HEK293 (cell line): ENCODE data around the gene RNF34.

Source experiments
- CTCF ChIA-PET: fragments of 350-600 bp; formaldehyde crosslinking; extraction: SDS; loops from one replicate; lab custom pipeline; 2021; ENCODE audit warnings: antibody characterized with exemption; lab: Yijun Ruan, JAX
- POLR2A ChIA-PET: fragments of 300-600 bp; formaldehyde crosslinking; extraction: SDS; loops from one replicate; lab custom pipeline; 2020; ENCODE audit warnings: antibody characterized with exemption, inconsistent platforms; lab: Yijun Ruan, JAX
- H3K27ac ChIP-seq: fragments of 200-500 bp; sonication (Bioruptor generic); 2 replicates; pipeline ENCODE4 v1.5.1; 2014; ENCODE audit warnings: low read depth, low read length, control low read depth, inconsistent platforms; ENCODE audit errors: extremely low read depth
- H3K36me3 ChIP-seq, 2 experiments: fragments of 200-500 bp in 1 of 2; sonication (Bioruptor generic) in 1 of 2; 1 replicate in 1 of 2; 2 replicates in 1 of 2; pipeline ENCODE4 v1.5.1; 2014 to 2017; ENCODE audit warnings: inconsistent platforms in 2 of 2, low read length in 2 of 2; ENCODE audit not compliant: control insufficient read depth in 2 of 2, insufficient read depth in 1 of 2
- H3K4me1 ChIP-seq: fragments of 200-500 bp; sonication (Bioruptor generic); 2 replicates; pipeline ENCODE4 v1.5.1; 2014; ENCODE audit warnings: mild to moderate bottlenecking, low read length, inconsistent platforms; ENCODE audit not compliant: control insufficient read depth, insufficient read depth
- H3K4me3 ChIP-seq: 2 replicates; pipeline ENCODE4 v1.5.1; 2011; ENCODE audit warnings: low read depth, mild to moderate bottlenecking, control low read depth, low read length, moderate library complexity
- H3K9me3 ChIP-seq: fragments of 200-500 bp; sonication (Bioruptor generic); 2 replicates; pipeline ENCODE4 v1.5.1; 2014; ENCODE audit warnings: low read depth, low read length, inconsistent platforms; ENCODE audit not compliant: control insufficient read depth, insufficient read depth
- BCL11A ChIP-seq: fragments of 450-650 bp; formaldehyde crosslinking; IDR thresholded peaks from 2 replicates; pipeline ENCODE4 v1.5.1; 2016; ENCODE audit warnings: low read depth, missing biosample characterization, missing genetic modification characterization
- GFI1B ChIP-seq: fragments of 450-650 bp; formaldehyde crosslinking; IDR thresholded peaks from 2 replicates; pipeline ENCODE4 v1.5.1; 2016; ENCODE audit warnings: missing biosample characterization, missing genetic modification characterization
- GLIS2 ChIP-seq: fragments of 450-650 bp; formaldehyde crosslinking; IDR thresholded peaks from 2 replicates; pipeline ENCODE4 v1.5.1; 2016; ENCODE audit warnings: missing biosample characterization, missing genetic modification characterization
- SCRT2 ChIP-seq: fragments of 450-650 bp; formaldehyde crosslinking; IDR thresholded peaks from 2 replicates; pipeline ENCODE4 v1.5.1; 2016; ENCODE audit warnings: missing biosample characterization, missing genetic modification characterization
- YY2 ChIP-seq: fragments of 450-650 bp; formaldehyde crosslinking; IDR thresholded peaks from 2 replicates; pipeline ENCODE4 v1.5.1; 2016; ENCODE audit warnings: missing biosample characterization, missing genetic modification characterization
- ZBTB17 ChIP-seq: fragments of 450-650 bp; formaldehyde crosslinking; IDR thresholded peaks from 2 replicates; pipeline ENCODE4 v1.5.1; 2016; ENCODE audit warnings: missing biosample characterization, missing genetic modification characterization
- ZFP41 ChIP-seq: fragments of 450-650 bp; formaldehyde crosslinking; IDR thresholded peaks from 2 replicates; pipeline ENCODE4 v1.5.1; 2016; ENCODE audit warnings: missing biosample characterization, missing genetic modification characterization, borderline replicate concordance
- ZNF138 ChIP-seq: fragments of 450-650 bp; formaldehyde crosslinking; IDR thresholded peaks from 2 replicates; pipeline ENCODE4 v1.5.1; 2016; ENCODE audit warnings: missing biosample characterization, missing genetic modification characterization, borderline replicate concordance
- ZNF174 ChIP-seq: fragments of 450-650 bp; formaldehyde crosslinking; IDR thresholded peaks from 2 replicates; pipeline ENCODE4 v1.5.0; 2017; ENCODE audit warnings: missing biosample characterization, mild to moderate bottlenecking, missing genetic modification characterization
- ZNF2 ChIP-seq: fragments of 450-650 bp; formaldehyde crosslinking; IDR thresholded peaks from 2 replicates; pipeline ENCODE4 v1.5.1; 2016; ENCODE audit warnings: missing biosample characterization, missing genetic modification characterization
- ZNF239 ChIP-seq: fragments of 450-650 bp; formaldehyde crosslinking; IDR thresholded peaks from 2 replicates; pipeline ENCODE4 v1.5.1; 2016; ENCODE audit warnings: missing biosample characterization, missing genetic modification characterization
- ZNF311 ChIP-seq: fragments of 450-650 bp; formaldehyde crosslinking; IDR thresholded peaks from 2 replicates; pipeline ENCODE4 v1.5.1; 2017; ENCODE audit warnings: missing biosample characterization, missing genetic modification characterization, borderline replicate concordance
- ZNF37A ChIP-seq: fragments of 450-650 bp; IDR thresholded peaks from 2 replicates; pipeline ENCODE4 v1.5.1; 2018; ENCODE audit warnings: missing biosample characterization, missing genetic modification characterization
- ZNF426 ChIP-seq: fragments of 450-650 bp; formaldehyde crosslinking; IDR thresholded peaks from 2 replicates; pipeline ENCODE4 v1.5.1; 2017; ENCODE audit warnings: missing biosample characterization, missing genetic modification characterization, mild to moderate bottlenecking, inconsistent platforms, moderate library complexity
- ZNF530 ChIP-seq: fragments of 450-650 bp; formaldehyde crosslinking; IDR thresholded peaks from 2 replicates; pipeline ENCODE4 v1.5.1; 2016; ENCODE audit warnings: low read depth, missing biosample characterization, missing genetic modification characterization
- ZNF555 ChIP-seq: fragments of 450-650 bp; formaldehyde crosslinking; conservative IDR thresholded peaks from 2 replicates; pipeline ENCODE4 v1.5.1; 2017; ENCODE audit warnings: missing biosample characterization, mild to moderate bottlenecking, missing genetic modification characterization, inconsistent platforms
- ZNF596 ChIP-seq: fragments of 450-650 bp; IDR thresholded peaks from 2 replicates; pipeline ENCODE4 v1.5.0; 2018; ENCODE audit warnings: missing biosample characterization, mild to moderate bottlenecking, missing genetic modification characterization, moderate library complexity
- ZNF610 ChIP-seq: fragments of 450-650 bp; formaldehyde crosslinking; IDR thresholded peaks from 2 replicates; pipeline ENCODE4 v1.5.1; 2016; ENCODE audit warnings: missing biosample characterization, missing genetic modification characterization, borderline replicate concordance
- ZNF629 ChIP-seq: fragments of 450-650 bp; formaldehyde crosslinking; IDR thresholded peaks from 2 replicates; pipeline ENCODE4 v1.5.1; 2017; ENCODE audit warnings: missing biosample characterization, missing genetic modification characterization
- ZNF747 ChIP-seq: fragments of 450-650 bp; formaldehyde crosslinking; IDR thresholded peaks from 2 replicates; pipeline ENCODE4 v1.5.1; 2016; ENCODE audit warnings: missing biosample characterization, missing genetic modification characterization
- ZNF776 ChIP-seq: fragments of 450-650 bp; formaldehyde crosslinking; IDR thresholded peaks from 2 replicates; pipeline ENCODE4 v1.5.0; 2017; ENCODE audit warnings: missing biosample characterization, missing genetic modification characterization, borderline replicate concordance
- TF ChIP-seq, protein P1 (sequence below): fragments of 450-650 bp; formaldehyde crosslinking; IDR thresholded peaks from 2 replicates; pipeline ENCODE4 v1.5.1; 2016; ENCODE audit warnings: missing biosample characterization, missing genetic modification characterization
- TF ChIP-seq, protein P2 (sequence below): fragments of 450-650 bp; formaldehyde crosslinking; IDR thresholded peaks from 2 replicates; pipeline ENCODE4 v1.5.1; 2017; ENCODE audit warnings: missing biosample characterization, missing genetic modification characterization
- TF ChIP-seq, protein P3 (sequence below): fragments of 450-650 bp; formaldehyde crosslinking; IDR thresholded peaks from 2 replicates; pipeline ENCODE4 v1.5.1; 2016; ENCODE audit warnings: missing biosample characterization, missing genetic modification characterization

RNF34 gene

DNA sequence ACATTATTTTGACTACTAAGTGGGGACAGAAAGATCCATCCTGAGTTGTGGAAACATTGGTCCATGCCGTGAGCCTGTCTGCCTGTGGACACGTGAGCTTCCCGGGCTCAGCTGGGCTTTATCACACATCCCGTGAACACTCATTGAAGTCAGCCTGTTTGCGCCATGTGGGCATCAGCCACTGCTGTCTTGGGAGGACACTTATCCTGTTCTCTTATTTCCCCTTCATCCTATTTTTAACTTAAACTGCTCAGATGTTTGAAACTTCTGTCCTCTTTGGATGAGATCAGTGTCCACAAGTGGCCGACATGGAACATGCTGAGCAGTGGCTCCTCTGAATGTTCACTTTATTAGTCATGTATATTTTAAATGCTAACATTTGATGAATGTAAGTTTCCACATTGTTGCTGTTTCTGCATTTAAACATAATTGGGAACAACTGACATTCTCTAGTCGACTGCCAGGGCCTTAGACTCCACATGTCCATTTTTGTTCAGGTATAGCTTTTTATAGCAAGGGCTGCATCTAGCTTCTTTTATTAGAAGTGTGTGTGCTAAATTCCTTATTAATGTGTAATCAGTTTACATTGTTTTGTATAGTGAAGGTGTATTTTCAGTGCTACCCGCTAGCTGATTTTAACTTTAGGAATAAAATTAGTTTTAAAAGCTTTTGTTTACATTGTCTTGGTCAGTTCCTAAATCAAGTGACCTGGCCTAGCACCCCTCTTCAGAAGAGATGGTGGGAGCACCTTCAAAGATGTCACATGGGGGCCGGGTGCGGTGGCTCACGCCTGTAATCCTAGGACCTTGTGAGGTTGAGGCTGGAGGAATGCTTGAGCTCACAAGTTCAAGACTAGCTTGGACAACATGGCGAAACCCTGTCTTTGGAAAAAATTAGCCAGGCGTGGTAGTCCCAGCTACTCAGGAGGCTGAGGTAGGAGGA, 24.0 kb downstream of the RNF34 start (continued):
- TF ChIP-seq, protein P1, sequence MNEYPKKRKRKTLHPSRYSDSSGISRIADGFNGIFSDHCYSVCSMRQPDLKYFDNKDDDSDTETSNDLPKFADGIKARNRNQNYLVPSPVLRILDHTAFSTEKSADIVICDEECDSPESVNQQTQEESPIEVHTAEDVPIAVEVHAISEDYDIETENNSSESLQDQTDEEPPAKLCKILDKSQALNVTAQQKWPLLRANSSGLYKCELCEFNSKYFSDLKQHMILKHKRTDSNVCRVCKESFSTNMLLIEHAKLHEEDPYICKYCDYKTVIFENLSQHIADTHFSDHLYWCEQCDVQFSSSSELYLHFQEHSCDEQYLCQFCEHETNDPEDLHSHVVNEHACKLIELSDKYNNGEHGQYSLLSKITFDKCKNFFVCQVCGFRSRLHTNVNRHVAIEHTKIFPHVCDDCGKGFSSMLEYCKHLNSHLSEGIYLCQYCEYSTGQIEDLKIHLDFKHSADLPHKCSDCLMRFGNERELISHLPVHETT (tag by site-specific recombination): no peak
- TF ChIP-seq GFI1B (tag by site-specific recombination): no peak
- TF ChIP-seq ZNF747 (tag by site-specific recombination): no peak
- TF ChIP-seq ZNF610 (tag by site-specific recombination): no peak
- TF ChIP-seq ZNF239: no peak
- TF ChIP-seq, protein P2, sequence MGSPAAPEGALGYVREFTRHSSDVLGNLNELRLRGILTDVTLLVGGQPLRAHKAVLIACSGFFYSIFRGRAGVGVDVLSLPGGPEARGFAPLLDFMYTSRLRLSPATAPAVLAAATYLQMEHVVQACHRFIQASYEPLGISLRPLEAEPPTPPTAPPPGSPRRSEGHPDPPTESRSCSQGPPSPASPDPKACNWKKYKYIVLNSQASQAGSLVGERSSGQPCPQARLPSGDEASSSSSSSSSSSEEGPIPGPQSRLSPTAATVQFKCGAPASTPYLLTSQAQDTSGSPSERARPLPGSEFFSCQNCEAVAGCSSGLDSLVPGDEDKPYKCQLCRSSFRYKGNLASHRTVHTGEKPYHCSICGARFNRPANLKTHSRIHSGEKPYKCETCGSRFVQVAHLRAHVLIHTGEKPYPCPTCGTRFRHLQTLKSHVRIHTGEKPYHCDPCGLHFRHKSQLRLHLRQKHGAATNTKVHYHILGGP: no peak

DNA sequence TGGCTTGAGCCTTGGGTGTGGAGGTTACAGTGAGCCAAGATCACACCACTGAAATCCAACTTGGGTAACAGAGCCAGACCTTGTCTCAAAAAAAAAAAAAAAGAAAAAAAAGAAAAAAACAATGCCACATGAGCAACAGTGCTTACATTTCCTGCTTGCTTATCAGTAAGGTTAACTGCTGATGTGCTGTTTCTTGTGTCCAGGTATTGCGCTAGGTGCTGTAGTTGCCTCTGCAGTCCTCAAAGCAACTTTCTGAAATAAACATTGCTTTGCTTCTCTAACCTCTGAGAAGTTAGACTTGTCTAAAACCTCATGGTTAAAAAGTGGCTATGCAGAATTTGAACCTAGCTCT, 24.7 kb downstream of the RNF34 start:
- CTCF ChIA-PET: interaction anchor here (0.6 to 2.5 kb wide), 3 partner anchors 9 to 33 kb away, joined by 3 to 19 read pairs (median 4); no protein-coding TSS in a partner anchor
- no peak overlapping the region for H3K4me3 ChIP-seq
- H3K4me1 ChIP-seq: no peaks in the 10 kb centered on the region
- no peak overlapping the region for H3K27ac ChIP-seq
- POLR2A ChIA-PET: no interaction called here
- H3K36me3 ChIP-seq: peaks cover 51 to 99% of the 10 kb centered on the region in 2 experiments
- no peaks in the 10 kb centered on the region for H3K9me3 ChIP-seq
- TF ChIP-seq ZNF239 (no peak), BCL11A (tag by site-specific recombination) (no peak), ZBTB17 (no peak)

DNA sequence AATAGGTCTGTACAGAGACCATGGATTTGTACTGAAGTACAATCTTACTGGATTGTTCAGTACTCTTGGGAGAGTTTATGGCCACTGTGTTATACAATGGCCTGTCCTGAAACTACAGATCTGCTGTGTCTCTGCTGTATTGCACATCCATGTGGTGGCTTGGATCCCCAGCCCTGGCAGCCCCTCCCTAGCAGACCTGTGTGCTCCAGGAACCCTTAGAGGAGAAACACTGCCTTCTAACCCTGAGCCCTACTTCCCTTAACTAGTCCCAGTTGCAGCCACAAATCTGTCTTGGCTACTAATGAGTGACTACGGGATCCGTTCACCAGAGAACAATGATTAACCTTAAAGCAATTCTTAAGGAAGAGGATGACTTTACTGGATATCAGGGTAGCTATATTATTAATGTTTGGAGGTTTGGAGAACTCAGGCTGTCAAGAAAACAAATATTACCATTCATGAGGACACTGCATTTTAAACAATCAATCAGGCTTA, 27.7 kb downstream of the RNF34 start:
- no peaks in the 10 kb centered on the region for H3K9me3 ChIP-seq
- POLR2A ChIA-PET: no interaction called here
- no peak overlapping the region for H3K27ac ChIP-seq
- CTCF ChIA-PET: interaction anchor here (1.3 kb wide), 1 partner anchor 16 kb away, joined by 3 read pairs; no protein-coding TSS in a partner anchor
- no peaks in the 10 kb centered on the region for H3K4me1 ChIP-seq
- TF ChIP-seq ZNF37A (tag by site-specific recombination) (no peak), YY2 (no peak), ZFP41 (tag by site-specific recombination) (no peak), GLIS2 (tag by site-specific recombination) (no peak), ZNF2 (tag by site-specific recombination) (no peak), ZNF311 (tag by site-specific recombination) (no peak), ZNF555 (tag by site-specific recombination) (no peak), SCRT2 (tag by site-specific recombination) (no peak), ZNF426 (tag by site-specific recombination) (no peak), ZNF174 (no peak), ZNF530 (tag by site-specific recombination) (no peak), ZNF776 (tag by site-specific recombination) (no peak), ZNF629 (no peak), ZNF596 (tag by site-specific recombination) (no peak), ZNF138 (tag by site-specific recombination) (no peak)
- TF ChIP-seq, protein P3, sequence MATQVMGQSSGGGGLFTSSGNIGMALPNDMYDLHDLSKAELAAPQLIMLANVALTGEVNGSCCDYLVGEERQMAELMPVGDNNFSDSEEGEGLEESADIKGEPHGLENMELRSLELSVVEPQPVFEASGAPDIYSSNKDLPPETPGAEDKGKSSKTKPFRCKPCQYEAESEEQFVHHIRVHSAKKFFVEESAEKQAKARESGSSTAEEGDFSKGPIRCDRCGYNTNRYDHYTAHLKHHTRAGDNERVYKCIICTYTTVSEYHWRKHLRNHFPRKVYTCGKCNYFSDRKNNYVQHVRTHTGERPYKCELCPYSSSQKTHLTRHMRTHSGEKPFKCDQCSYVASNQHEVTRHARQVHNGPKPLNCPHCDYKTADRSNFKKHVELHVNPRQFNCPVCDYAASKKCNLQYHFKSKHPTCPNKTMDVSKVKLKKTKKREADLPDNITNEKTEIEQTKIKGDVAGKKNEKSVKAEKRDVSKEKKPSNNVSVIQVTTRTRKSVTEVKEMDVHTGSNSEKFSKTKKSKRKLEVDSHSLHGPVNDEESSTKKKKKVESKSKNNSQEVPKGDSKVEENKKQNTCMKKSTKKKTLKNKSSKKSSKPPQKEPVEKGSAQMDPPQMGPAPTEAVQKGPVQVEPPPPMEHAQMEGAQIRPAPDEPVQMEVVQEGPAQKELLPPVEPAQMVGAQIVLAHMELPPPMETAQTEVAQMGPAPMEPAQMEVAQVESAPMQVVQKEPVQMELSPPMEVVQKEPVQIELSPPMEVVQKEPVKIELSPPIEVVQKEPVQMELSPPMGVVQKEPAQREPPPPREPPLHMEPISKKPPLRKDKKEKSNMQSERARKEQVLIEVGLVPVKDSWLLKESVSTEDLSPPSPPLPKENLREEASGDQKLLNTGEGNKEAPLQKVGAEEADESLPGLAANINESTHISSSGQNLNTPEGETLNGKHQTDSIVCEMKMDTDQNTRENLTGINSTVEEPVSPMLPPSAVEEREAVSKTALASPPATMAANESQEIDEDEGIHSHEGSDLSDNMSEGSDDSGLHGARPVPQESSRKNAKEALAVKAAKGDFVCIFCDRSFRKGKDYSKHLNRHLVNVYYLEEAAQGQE (tag by site-specific recombination): no peak
- TF ChIP-seq, all 188 proteins: peak for 0
- Histone ChIP-seq H3K4me3 (no peak overlapping the region), H3K36me3 (peaks cover 67 to 98% of the 10 kb centered on the region in 2 experiments)
